T-helper 17 cell (primary cell): ENCODE results near the gene HOXC13. TPM values are rescaled to one million over a fixed set of nuclear protein-coding genes. Genes with fewer than 3 reads are reported as not detected.

ENCODE experiments used
- ATAC-seq: fragments of 150-1000 bp; cut with Tn5 transposase; 2 replicates; pipeline ENCODE4 v1.10.0; 2021; ENCODE audit warnings: mild to moderate bottlenecking, moderate library complexity
- DNase-seq, 3 donors: peaks; one replicate each; pipeline versions ENCODE4 v3.0.0 to v3.0.0-alpha.2; 2020 to 2021
- H3K9me3 ChIP-seq: one replicate; pipeline ENCODE4 v1.7.0; 2013; ENCODE audit warnings: low read length, mild to moderate bottlenecking; ENCODE audit not compliant: control insufficient read depth, poor library complexity, severe bottlenecking
- H3K27ac Mint-ChIP-seq: one replicate; pipeline ENCODE4 v1.8.0; 2022; ENCODE audit warnings: mild to moderate bottlenecking, moderate library complexity, mixed read lengths
- H3K27me3 Mint-ChIP-seq: one replicate; pipeline ENCODE4 v1.8.0; 2022; ENCODE audit warnings: mixed read lengths
- H3K36me3 Mint-ChIP-seq: one replicate; pipeline ENCODE4 v1.8.0; 2022; ENCODE audit warnings: low read depth, mixed read lengths
- H3K4me1 Mint-ChIP-seq: one replicate; pipeline ENCODE4 v1.8.0; 2022; ENCODE audit warnings: mild to moderate bottlenecking, mixed read lengths
- H3K4me3 Mint-ChIP-seq: one replicate; pipeline ENCODE4 v1.8.0; 2022; ENCODE audit warnings: mild to moderate bottlenecking, moderate library complexity, mixed read lengths
- total RNA-seq, 4 donors: library from RNA in 2 of 4; stranded (reverse) in 2 of 4; gene quantifications; one replicate each; pipeline ENCODE4 v1.2.3 and lab custom pipeline; 2022 to 2026

The HOXC13 gene
- total RNA-seq, 2 donors from 2014 or later = not detected

DNA sequence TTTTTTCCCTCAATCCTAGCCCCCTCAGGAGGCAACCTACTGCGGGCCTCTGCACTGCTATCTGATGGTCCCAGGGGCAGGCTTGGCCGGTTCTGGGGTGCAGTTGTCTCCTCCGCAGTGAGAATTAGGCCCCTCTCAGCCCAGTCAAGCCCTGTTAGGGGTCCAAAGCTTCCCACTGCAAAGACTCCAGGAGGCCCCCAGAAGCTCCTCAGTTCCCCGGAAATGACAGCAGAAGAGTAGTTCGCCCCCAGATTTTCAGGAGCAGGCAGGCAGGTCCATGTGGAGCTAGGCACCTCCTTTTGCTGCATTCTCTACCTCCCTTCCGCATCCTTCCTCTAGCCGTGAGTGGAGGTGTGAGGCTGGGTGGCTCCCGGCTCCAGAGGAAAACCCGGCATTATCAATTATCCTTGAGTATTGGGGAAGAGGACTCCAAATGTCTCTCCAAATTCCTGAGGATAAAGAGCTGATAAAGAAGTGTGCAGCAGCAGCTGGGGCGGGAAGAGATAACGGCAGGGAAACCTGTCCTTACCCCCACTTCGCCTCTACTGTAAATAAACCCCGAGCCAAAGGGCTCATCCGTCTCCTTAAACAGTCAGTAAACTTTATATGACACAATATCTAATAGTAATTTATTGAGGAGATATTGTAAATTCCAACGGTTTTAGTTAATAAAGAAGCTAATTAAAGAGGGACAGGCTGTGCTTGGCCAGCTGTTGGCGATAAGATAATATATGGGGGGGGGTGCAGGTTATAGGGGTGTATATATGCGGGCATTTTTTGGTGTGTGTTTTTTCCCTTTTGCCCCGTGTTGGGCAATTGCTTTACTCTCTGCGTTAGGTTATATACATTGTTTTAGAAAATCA lies 15.4 kb downstream of the HOXC13 start:
- H3K36me3 Mint-ChIP-seq = peaks cover 14% of the 10 kb centered on the region
- H3K27me3 Mint-ChIP-seq = peaks cover 86% of the 10 kb centered on the region
- peak overlapping the region; percentile 32 for H3K4me3 Mint-ChIP-seq
- peaks cover 26% of the 10 kb centered on the region for H3K4me1 Mint-ChIP-seq
- DNase-seq (no peak), ATAC-seq (no peak)
- peak overlapping the region; percentile 93 for H3K27ac Mint-ChIP-seq
- peaks cover 1% of the 10 kb centered on the region for H3K9me3 ChIP-seq

DNA sequence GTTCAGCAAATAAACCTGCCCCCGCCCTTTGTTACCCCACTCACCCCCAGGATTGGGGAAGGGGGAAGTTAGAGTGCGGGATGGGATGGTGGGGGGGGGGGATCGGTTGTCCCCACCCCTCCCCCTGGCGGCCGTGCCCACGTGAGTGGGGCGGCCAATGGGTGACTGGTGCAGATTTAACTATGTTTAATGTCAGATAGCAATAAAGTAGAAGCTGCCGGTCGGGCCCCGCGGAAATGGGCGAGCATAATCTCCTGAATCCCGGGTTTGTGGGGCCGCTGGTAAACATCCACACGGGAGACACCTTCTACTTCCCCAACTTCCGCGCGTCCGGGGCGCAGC lies 16.0 kb downstream of the HOXC13 start, which contains the start of gene HOXC12:
HOXC12 (plus strand) TSS at position 210 of the 342 bp plus-strand sequence; CDS start at position 237, 27 bp downstream.
- Mint-ChIP-seq H3K27me3 (peaks cover 86% of the 10 kb centered on the region), H3K36me3 (peaks cover 14% of the 10 kb centered on the region), H3K4me1 (peaks cover 26% of the 10 kb centered on the region), H3K27ac (peak within 1 kb of the TSS; percentile 93), H3K4me3 (peak within 1 kb of the TSS; percentile 81)
- peaks cover 4% of the 10 kb centered on the region for H3K9me3 ChIP-seq
- ATAC-seq (no peak), DNase-seq (no peak)

DNA sequence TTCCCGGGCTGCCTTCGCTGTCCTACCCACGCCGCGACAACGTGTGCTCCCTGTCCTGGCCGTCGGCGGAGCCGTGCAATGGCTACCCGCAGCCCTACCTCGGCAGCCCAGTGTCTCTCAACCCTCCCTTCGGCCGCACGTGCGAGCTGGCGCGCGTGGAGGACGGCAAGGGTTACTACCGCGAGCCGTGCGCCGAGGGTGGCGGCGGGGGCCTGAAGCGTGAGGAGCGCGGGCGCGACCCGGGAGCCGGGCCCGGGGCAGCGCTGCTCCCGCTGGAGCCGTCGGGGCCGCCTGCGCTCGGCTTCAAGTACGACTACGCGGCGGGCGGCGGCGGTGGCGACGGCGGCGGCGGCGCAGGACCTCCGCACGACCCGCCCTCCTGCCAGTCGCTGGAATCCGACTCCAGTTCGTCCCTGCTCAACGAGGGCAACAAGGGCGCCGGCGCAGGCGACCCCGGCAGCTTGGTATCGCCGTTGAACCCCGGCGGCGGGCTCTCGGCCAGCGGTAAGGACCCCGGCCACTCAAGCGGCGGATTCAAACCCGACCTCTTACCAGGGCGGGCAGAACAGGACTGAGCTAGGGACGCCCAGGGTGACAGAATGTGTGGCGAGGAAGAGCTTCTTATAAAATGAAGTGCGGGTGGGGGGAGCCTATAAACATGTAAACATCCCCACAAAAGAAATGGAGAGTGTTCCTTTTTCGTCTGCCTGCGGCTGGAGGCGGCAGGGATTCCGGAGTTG lies 16.6 kb downstream of the HOXC13 start:
- peak overlapping the region; percentile 93 for H3K27ac Mint-ChIP-seq
- no peak for ATAC-seq
- peaks cover 26% of the 10 kb centered on the region for H3K4me1 Mint-ChIP-seq
- no peak for DNase-seq
- H3K4me3 Mint-ChIP-seq = peak overlapping the region; percentile 81
- H3K27me3 Mint-ChIP-seq = peaks cover 86% of the 10 kb centered on the region
- peaks cover 4% of the 10 kb centered on the region for H3K9me3 ChIP-seq
- H3K36me3 Mint-ChIP-seq = peaks cover 14% of the 10 kb centered on the region

DNA sequence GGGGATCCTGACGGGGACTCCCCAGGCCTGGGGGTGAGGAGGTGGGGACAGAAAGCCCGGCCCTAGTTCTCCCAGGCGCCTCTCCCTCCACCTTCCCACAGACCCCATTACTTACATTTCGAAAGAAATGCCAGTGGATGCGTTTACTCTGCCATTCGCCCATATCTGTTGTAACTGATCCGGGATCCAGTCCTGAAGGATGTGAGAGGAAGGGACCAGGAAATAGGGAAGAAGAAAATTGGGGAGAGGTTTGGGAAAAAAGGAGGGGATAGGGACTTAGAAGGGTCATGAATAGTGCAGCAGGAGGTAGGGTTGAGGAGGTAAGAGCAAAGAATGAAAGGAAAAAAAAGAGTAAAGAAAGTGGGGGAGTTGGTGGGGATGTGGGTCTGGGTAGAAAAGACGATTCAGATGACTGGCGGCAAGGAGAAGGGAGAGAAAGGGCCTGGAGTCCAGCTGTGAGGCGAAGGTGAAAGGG lies 17.2 kb downstream of the HOXC13 start:
- Mint-ChIP-seq H3K36me3 (peaks cover 14% of the 10 kb centered on the region), H3K4me1 (peaks cover 30% of the 10 kb centered on the region), H3K27me3 (peaks cover 86% of the 10 kb centered on the region), H3K27ac (peak overlapping the region; percentile 91), H3K4me3 (peak overlapping the region; percentile 81)
- ATAC-seq (no peak), DNase-seq (no peak)
- H3K9me3 ChIP-seq = peaks cover 4% of the 10 kb centered on the region

DNA sequence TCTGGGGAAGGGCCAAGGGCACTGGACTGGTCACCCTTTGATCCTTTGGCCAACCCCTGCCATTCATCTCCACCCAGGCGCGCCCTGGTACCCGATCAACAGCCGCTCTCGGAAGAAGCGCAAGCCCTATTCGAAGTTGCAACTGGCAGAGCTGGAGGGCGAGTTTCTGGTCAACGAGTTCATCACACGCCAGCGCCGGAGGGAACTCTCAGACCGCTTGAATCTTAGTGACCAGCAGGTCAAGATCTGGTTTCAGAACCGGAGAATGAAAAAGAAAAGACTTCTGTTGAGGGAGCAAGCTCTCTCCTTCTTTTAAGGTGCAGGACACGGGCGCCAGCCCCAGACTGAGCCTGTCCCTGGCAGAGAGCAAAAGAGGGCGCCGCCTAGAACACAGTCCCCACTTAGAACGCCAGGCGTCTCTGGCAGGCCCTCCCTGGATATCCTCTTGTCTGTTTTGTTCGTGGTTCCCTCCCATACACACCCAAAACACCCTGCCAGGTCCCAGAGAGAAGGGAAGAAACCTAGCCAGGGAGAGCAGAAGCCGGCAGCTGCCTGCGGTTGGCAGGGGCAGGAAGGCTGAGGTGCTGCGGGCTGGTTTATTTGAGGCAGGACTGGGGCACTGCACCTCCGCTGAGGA lies 17.7 kb downstream of the HOXC13 start:
- ATAC-seq = peak; percentile 23
- peak overlapping the region; percentile 81 for H3K4me3 Mint-ChIP-seq
- peaks cover 27% of the 10 kb centered on the region for H3K4me1 Mint-ChIP-seq
- peaks cover 80% of the 10 kb centered on the region for H3K27me3 Mint-ChIP-seq
- peaks cover 14% of the 10 kb centered on the region for H3K36me3 Mint-ChIP-seq
- H3K9me3 ChIP-seq = peaks cover 4% of the 10 kb centered on the region
- no peak for DNase-seq
- H3K27ac Mint-ChIP-seq = peak overlapping the region; percentile 91

DNA sequence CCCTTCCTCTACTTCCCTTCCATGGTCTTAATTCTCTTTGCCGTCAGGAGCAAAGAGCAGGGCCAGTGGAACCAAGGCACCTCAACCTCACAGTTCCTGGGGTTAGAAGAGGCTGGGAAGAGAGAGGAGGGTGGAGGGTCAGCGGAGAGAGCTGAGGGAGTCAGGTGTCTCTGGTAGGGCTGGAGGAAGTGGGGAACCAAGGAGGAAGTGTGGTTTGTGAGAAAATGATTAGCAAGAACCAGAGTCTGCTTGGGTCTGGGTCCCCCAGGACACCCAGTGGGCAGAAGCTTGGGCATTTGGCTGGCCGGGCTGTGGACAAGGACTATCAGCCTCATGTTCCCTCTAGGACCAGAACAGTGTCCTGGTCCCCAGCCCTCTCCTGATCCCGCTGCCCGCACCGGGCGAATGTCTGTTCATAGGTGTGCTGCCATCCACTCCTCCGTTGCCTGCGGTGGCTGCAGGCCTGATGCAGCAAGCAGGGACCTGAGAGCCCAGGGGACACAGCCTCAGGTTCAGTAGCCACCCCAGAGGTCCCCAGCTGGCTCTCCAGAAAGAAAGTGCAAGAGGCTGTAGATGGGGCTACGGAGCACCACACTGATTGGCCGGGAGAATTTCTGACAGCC lies 18.4 kb downstream of the HOXC13 start:
- no peak overlapping the region for H3K4me3 Mint-ChIP-seq

DNA sequence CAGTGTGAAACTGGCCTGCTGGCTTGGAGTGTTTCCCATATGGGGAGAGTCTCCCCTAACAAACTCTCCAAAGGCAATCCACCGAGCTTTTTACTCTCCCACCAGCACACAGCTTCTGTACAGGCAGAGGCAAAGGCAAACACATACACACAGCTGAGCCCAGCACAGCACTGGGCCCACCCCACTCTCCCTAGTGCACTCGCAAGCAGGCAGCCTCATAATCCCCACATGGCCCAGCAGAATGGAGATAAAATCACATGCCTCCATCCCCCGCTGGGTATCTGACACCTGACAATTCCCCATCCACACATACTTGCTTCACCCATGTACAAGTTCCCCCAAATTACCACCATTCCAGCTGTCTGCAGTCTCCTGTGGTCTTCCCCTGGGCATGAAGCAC lies 19.5 kb downstream of the HOXC13 start:
- Mint-ChIP-seq H3K27me3 (peaks cover 75% of the 10 kb centered on the region), H3K4me1 (peaks cover 19% of the 10 kb centered on the region), H3K4me3 (no peak overlapping the region), H3K27ac (no peak overlapping the region), H3K36me3 (peaks cover 14% of the 10 kb centered on the region)
- ATAC-seq = no peak
- DNase-seq = no peak
- H3K9me3 ChIP-seq = peaks cover 4% of the 10 kb centered on the region

More for the DNA sequence above, 18.4 kb downstream of the HOXC13 start:
- DNase-seq (no peak), ATAC-seq (no peak)
- H3K27me3 Mint-ChIP-seq = peaks cover 74% of the 10 kb centered on the region
- H3K27ac Mint-ChIP-seq = peak overlapping the region; percentile 91
- H3K4me1 Mint-ChIP-seq = peaks cover 22% of the 10 kb centered on the region
- H3K9me3 ChIP-seq = peaks cover 4% of the 10 kb centered on the region
- peaks cover 14% of the 10 kb centered on the region for H3K36me3 Mint-ChIP-seq

DNA sequence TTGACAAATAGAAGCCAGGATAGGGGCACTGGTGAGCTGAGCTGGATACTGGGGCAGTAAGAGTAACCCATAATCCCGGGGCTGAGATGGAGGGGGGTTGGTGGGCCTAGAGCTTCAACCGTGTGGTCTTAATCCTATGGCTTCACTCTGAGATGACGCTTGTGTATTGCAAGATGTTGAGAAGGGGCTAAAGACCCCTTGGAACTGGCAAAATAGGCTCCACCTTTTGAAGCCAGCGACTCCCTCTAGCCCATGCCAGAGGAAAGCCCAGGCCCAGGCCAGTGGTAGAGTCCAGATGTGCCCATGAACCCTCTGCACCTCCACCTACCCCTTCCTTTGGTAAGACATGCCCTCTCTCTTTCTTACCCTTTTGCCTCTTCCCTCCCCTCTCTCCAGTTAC lies 20.7 kb downstream of the HOXC13 start:
- ATAC-seq = no peak
- peaks cover 4% of the 10 kb centered on the region for H3K9me3 ChIP-seq

DNA sequence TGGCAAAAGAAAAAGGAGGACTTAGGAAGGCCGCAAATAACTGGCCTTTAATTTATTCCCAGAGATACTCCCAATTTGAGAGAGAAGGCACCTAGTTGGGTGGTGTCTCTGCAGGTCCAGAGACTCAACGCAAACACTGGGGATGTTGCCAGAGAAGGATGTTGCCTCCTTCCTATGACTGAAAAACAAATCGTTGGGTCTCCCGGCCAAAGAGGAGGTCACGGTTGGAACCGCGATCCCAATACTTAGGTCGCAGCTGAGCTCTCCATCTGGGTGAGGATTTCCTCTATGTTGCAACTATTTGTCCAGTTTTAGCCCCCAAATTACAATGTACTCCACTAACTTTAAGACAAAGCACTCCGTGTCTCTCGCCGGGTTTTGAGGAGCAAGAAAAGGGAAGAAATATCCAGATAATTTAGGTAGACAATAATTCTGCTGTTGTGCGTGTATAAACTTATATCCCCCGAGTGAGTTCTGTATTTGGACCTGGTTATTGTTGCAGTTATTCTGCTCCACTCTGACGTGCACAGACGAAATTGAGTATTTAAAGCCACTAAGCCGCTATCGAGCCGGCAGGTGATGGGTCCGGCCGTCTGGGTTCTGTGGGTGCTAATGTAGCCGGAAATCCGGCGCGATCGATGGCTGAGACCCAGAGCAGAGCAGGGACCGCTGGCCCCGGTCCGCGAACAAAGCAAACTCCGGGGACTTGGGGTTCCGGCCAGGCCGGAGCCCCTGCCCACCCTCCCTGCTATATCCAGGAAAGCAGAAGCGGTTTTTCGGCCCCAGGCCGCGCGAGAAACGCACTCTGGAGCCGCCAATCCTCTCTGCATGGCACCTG lies 21.8 kb downstream of the HOXC13 start:
- peak overlapping the region; percentile 66 for H3K4me3 Mint-ChIP-seq
- H3K27me3 Mint-ChIP-seq = peaks cover 85% of the 10 kb centered on the region
- ATAC-seq (no peak), DNase-seq (no peak)
- peaks cover 4% of the 10 kb centered on the region for H3K9me3 ChIP-seq
- H3K4me1 Mint-ChIP-seq = peaks cover 28% of the 10 kb centered on the region
- H3K27ac Mint-ChIP-seq = peak overlapping the region; percentile 24
- H3K36me3 Mint-ChIP-seq = peaks cover 20% of the 10 kb centered on the region

More for the DNA sequence above, 20.7 kb downstream of the HOXC13 start:
- H3K36me3 Mint-ChIP-seq = peaks cover 19% of the 10 kb centered on the region
- no peak overlapping the region for H3K4me3 Mint-ChIP-seq
- peaks cover 75% of the 10 kb centered on the region for H3K27me3 Mint-ChIP-seq
- H3K4me1 Mint-ChIP-seq = peaks cover 21% of the 10 kb centered on the region
- H3K27ac Mint-ChIP-seq = no peak overlapping the region
- DNase-seq = no peak

DNA sequence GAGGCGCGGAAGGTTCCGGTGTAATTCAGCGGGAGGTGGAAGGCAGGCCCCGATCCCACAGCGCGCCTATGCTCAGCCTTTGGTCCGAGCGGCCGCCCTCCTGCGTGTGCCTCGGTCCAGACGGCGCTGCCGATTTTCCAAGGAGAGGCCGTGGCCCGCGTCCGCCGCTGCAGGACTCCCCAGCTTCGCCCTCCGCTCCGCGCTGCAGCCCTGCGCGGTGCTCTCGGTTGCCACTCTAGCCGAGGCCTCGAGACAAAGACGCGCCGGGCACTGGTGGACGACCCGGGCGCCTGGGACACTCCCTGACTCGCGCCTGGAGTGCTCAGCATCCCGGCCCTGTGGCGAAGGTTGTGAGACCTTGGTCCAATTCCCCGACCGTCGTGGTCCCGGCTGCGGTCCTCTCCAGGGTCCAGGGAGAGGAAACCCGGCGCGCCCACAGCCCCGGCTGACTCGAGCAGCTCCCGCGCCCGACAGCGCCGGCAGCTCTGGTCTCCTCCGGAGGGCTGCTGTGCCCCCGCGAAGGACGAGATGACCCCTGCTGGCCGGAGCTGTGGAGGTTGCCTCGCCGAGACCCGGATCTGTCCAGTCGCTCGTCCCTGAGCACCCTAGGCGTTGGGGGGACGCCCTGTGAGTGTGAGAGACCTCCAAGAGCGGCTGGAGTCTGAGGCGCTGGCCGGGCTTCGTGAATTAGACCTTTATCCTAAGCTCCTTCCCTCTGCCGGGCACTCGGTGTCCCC lies 22.6 kb downstream of the HOXC13 start:
- H3K4me1 Mint-ChIP-seq = peaks cover 28% of the 10 kb centered on the region
- peak overlapping the region; percentile 24 for H3K27ac Mint-ChIP-seq
- ATAC-seq (no peak), DNase-seq (no peak)
- H3K27me3 Mint-ChIP-seq = peaks cover 85% of the 10 kb centered on the region
- peaks cover 4% of the 10 kb centered on the region for H3K9me3 ChIP-seq
- no peak overlapping the region for H3K4me3 Mint-ChIP-seq
- H3K36me3 Mint-ChIP-seq = peaks cover 20% of the 10 kb centered on the region

DNA sequence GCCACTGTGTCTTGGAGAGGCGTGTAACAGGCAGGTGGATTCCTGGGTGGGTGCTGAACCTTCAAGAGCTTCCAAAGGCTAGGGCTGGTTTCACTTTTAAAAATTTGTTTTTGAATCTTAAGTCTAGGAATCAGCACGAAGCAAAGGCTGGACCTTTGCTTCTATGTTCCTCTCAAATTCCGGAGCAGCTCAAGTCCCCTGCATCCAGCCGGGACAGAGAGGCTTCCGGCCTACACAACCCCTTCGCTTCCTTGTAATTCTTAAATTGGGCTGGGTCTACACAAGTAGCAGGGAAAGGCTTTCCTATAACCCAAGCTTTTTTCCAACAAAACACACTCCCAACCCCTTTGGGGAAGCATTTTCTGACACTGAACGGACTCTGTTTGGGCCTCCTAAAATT lies 24.4 kb downstream of the HOXC13 start:
- Mint-ChIP-seq H3K27ac (no peak overlapping the region), H3K4me3 (no peak overlapping the region), H3K4me1 (peaks cover 28% of the 10 kb centered on the region), H3K36me3 (peaks cover 21% of the 10 kb centered on the region), H3K27me3 (peaks cover 85% of the 10 kb centered on the region)
- ATAC-seq = no peak
- no peak for DNase-seq
- H3K9me3 ChIP-seq = peaks cover 4% of the 10 kb centered on the region
